GM19023 (cell line): ENCODE measurements around the gene MRPL58.
"Not testable (repeated sequence)": the region's sequence is repeated elsewhere in the genome, so short reads cannot be mapped to it uniquely, and the experiment has no call there.

Experiments used
- ATAC-seq: cut with Tn5 transposase; IDR thresholded peaks from one replicate; pipeline ENCODE4 v1.9.1; 2021; ENCODE audit warnings: mild to moderate bottlenecking, moderate library complexity; ENCODE audit not compliant: unreplicated experiment

Gene MRPL58

GRCh38 chr17:75012346-75013091, at the start of gene MRPL58:
Gene MRPL58, plus strand, starts transcription at chr17:75012670. Its CDS starts 17 bp downstream, at chr17:75012687.
- peak; percentile 88 for ATAC-seq

DNA sequence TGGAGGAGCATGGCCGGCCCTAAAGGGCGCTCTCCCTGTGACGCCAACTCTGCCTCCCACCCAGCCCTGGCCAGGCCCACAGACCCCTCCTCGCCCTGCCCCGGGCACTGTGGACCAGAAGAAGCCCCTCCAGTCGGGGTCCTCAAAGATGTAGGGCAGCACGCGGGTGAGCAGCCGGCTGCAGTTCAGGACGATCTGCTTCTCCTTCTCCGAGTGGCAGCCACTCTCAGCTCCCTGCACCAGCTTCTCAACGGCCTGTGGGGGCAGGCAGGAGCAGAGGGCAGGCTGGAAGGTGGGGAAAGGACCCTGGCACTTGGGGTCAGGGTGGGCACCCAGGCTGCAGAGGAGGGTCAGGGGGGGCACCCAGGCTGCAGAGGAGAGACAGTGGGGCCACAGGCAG, 48.8 kb upstream of the MRPL58 start:
- no peak for ATAC-seq

DNA sequence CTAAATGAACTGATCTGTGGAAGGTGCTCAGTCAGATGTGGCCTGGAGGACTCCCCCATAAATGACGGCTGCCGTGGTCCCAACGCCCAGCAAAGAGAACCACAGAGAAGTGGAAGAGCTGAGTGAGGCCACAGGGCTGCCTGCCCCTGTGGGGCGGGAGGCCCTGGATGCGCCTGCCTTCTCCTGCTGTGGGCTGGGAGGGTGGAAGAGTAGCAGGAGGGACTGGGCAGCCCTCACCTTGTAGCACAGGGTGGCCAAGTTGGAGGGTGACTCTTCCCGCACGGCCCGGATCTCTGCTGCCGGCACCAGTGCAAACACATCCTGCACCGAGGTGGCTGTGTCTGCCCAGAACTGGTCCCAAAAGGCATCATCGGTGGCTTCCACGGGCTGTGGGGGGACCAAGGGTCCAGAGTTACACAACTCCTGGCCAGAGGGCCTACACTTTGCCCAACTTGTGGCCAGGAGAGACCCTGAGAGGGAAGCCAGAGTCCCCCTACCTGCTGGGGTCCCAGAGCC, 48.2 kb upstream of the MRPL58 start:
- ATAC-seq, result no peak

DNA sequence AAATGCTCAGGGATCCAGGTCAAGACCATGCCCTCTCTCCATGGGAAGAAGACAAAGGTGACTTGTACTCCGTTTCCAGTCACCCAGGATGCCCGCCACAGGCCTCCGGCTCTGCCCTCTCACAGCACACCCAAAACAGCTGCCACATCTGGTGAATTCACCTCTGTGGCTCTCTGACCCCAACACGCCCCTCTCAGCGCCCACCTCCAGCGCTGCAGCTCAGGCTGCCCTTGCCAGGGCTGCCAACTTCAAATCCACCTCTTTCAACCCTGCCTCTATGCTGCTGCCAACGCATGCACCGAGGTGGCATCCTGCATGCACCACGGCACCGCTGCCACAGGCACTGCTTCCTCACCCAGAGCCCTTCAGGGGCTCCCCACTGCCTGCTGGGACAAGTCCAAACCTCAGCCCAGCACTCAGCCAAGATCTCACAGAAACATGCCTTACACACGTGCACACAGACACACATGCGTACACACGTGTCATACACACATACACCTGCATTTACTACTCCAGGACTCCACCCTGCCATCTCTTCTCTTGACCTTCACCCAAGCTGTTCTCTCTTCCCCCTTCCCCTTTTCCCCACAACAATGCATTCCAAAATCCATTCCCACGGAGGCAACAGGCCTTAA, 47.4 kb upstream of the MRPL58 start:
- ATAC-seq, result no peak

GRCh38 chr17:74968361-74968780, 44.1 kb upstream of the MRPL58 start:
- no peak for ATAC-seq

- ATAC-seq, result not testable (repeated sequence)
Measured at GRCh38 chr17:74969501-74969900, 43.0 kb upstream of the MRPL58 start.

- no peak for ATAC-seq
Measured at GRCh38 chr17:74970395-74970794, 42.1 kb upstream of the MRPL58 start.

DNA sequence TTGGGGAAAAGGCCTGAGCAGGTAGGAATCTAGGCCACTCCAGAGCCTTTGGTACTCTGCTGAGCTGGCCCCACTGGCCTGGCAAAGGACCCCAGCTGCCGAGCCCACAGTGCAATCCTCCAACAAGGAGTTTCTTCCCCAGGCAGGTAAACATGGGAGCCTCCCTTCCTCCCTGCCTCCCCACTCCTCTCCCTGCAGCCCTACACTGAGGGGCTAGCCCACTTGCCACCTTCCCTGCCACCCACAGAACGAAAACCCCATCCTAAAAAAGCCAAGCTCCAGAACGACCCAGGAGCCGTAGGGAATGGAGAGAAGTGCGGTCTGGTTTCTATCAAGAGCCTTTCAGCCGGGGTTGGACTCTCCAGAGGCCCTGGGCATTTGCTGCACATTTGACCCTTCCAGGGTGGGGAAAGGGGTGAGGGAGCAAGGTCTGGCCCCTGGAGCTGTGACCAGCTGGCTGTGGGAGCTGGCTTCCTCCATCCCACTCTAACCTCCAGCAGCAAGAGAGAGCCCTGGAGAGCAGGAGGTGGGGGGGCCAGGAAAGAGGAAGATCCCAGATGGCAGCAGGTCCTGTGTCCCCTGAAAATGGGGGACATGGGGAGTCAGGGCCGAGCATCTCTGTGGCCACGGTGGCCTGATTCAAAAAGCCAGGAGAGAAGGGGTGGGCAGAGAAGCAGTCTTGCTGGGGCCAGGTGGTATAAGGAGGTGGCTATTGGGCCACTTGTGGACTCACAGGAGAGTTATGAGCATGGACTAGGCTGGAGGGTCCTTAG, 41.2 kb upstream of the MRPL58 start:
- ATAC-seq, result no peak

DNA sequence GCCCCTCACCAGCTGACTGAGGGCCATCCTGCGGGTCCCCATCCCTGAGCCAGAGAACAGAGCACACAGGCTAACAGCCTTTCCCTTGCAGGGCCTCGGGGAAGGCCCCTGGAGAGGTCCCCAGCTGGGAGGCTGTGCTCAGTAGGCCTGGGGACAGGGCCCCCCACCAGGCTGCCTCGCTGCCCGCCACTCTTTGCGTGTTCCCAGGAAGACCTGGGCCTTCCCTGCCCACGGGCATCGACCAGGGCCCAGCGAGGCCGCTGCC, 40.7 kb upstream of the MRPL58 start:
- ATAC-seq, result no peak

- no peak for ATAC-seq
Measured at GRCh38 chr17:74972107-74972972, 40.1 kb upstream of the MRPL58 start, which contains the start of gene HID1. Gene HID1, minus strand, starts transcription at chr17:74972759. Its CDS starts 103 bp downstream, at chr17:74972656.

DNA sequence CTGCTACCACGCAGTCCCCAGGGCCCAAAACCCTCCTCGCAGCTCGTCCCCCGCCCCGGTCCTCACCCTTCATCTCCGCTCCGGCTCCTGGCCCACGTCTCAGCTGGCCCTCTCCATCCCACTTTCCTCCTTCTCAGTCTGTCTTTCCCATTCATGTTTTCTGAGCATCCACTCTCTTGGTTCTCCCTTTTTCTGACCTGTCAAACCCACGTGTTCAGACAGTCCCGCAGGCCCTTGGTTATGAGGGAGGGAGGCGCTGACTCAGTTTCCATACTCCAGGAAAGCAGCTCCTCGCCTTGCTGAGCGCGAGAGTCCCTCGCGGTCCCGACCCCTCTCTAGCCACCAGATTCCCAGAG, 39.5 kb upstream of the MRPL58 start:
- no peak for ATAC-seq

GRCh38 chr17:74975943-74976342, 36.5 kb upstream of the MRPL58 start:
- no peak for ATAC-seq

DNA sequence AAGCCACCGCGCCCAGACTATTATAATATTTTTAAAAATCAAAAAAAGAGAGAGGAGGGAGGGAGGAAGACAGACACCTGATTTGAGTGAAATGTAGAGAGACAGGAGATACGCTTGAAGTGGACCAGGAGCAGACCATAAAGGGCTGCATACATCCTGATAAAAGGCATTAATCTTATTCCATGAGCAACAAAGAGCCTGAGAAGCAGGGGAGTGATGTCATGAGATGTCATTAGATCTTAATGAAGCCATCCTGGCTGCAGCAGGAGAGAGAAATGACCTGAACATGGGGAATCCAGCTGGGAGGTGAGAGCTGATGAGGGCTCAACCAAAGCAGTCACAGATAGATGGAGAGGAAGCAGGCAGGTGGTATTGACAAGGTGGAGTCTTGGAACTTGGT, 34.7 kb upstream of the MRPL58 start:
- no peak for ATAC-seq

DNA sequence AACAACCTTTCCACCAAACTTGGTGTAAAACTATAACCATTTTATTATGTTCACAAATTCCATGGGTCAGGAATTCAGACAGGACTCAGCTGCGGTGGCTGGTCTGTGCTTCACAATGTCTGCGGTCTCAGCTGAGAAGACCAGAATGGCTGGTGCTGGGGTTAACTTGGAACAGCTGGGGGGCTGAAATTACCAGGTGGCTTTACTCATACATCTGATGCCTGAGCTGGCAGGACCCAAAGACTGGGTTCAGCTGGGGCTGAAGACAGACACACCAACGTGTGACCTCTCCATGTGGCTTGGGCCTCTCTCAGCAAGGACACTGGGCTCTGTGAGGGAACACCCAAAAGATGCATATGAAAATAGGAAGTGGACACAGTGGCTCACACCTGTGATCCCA, 34.2 kb upstream of the MRPL58 start:
- ATAC-seq, result no peak

GRCh38 chr17:74979408-74980146, 32.9 kb upstream of the MRPL58 start:
- ATAC-seq, result no peak

- no peak for ATAC-seq
Measured at GRCh38 chr17:74981318-74981978, 31.0 kb upstream of the MRPL58 start.

DNA sequence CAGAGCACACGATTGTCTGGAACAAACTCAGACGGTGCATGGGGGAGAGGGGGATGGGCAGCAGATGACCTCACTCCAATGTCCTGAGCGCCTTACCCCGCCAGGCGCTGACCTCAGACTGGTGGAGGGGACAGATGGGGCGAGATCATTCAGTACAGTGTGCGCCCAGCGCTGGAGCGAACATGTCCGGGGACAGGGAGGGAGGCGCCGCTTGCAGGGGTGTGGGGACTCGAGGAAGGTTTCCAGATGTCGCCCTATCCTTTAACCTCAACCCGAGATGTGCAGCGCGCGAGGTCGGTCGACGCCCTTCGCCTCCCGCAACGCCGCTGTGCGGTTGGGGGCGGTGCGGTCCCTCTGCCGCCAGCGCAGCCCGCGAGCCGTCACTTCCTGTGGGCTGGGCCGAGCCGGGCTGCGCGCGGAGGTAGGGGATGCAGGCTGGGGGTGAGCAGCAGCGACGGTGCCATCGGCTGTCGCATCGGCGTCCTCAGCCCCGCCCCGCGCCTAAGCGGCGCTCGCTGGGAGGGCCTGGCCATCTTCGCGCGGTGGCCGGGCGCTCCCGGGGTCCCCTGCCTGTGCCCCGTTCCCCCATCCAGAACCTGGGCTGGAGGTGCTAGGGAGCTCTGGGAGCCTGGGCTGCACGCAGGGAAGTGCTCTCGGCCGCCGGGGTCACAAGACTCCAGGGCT, 30.3 kb upstream of the MRPL58 start:
- no peak for ATAC-seq

DNA sequence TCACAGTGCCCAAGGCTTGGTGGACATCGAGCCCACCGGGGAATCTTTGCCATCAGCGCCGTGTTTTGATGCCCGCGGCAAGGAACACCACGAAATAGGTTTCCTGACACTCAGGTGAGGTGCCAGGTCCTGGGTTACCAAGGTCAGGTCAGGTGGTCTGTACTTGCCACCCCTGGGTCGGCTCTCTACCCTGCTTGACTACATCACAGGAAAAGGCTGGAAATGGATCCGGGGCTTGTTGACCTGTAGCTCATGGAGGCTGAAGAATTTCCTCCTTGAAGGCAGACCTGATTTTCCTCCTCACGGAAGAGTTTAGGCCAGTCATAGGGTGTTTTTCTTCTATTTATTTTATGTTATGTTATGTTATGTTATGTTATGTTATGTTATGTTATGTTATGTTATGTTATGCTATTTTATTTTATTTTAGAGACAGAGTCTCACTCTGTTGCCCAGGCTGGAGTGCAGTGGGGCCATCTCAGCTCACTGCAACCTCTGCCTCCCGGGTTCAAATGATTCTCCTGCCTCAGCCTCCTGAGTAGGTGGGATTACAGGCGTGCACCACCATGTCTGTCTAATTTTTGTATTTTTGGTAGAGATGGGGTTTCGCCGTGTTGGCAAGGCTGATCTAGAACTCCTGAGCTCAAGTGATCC, 29.7 kb upstream of the MRPL58 start:
- not testable (repeated sequence) for ATAC-seq

DNA sequence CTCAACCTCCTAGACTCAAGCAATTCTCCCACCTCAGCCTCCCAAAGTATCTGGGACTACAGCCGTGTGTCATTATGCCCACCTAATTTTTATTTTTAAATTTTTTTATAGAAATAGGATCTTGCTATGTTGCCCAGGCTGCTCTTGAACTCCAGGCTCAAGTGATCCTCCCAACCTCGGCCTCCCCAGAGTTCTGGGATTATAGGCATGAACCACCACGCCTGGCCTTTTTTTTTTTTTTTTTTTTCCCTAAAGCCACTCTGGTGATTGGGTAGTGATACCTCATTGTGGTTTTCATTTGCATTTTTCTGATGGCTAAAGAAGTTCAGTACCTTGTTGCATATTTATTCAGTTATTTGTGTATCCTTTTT, 26.3 kb upstream of the MRPL58 start:
- no peak for ATAC-seq
